Measurements from ENCODE around the gene SPSB2.

GRCh38 chr12:6867413-6868210, 5.5 kb downstream of the SPSB2 start, which contains the start of gene TPI1:
- no peak for TF ChIP-seq CTCF (IDR thresholded peaks at IDR 0.05)
- peak; percentile 76 for TF ChIP-seq POLR2A (IDR thresholded peaks at IDR 0.05)
